HG02763 (cell line): ENCODE results near the gene GRHL1.
"Not testable (repeated sequence)": the region's sequence is repeated elsewhere in the genome, so short reads cannot be mapped to it uniquely, and the experiment has no call there.

Experiments
- ATAC-seq: cut with Tn5 transposase; IDR thresholded peaks from one replicate; pipeline ENCODE4 v1.9.1; 2021; ENCODE audit warnings: mild to moderate bottlenecking, moderate library complexity; ENCODE audit not compliant: unreplicated experiment

GRHL1 gene

DNA sequence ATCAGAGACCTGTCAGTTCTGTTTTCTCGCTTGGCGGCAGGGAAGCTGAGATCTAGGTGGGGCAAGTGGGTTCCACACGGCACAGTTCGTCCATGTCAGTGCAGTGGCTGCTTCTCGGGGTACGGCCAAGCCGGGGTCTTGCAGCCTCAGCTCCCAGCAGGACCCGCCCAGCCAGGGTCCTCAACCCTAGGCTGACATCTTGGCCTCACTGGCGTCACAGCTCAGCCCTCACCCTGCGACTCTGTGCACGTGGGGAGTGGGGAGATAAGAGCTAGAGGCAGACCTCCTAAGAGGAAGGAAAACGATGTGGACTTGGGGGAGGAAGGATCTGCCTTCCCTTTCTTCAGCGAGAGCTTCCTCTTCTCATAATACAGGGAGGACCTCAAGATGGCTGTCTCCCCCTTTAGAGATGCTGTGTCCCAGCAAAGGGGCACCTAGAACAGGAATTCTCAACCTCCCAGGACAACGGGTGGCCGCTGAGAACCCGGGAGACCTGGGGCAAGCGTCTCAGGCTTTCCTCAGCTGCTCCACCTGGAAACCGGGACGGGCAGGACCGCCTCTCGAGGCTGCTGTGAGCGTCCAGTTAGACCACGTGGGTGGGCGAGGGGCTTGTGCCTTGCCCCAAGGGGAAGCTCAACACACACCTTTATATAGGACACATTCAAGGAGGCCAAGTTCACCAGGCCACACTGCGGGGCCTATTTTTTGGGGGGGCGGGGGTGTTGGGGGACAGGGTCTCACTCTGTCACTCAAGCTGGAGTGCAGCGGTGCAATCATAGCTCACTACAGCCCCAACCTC is 68.3 kb downstream of the GRHL1 start:
- ATAC-seq: no peak

DNA sequence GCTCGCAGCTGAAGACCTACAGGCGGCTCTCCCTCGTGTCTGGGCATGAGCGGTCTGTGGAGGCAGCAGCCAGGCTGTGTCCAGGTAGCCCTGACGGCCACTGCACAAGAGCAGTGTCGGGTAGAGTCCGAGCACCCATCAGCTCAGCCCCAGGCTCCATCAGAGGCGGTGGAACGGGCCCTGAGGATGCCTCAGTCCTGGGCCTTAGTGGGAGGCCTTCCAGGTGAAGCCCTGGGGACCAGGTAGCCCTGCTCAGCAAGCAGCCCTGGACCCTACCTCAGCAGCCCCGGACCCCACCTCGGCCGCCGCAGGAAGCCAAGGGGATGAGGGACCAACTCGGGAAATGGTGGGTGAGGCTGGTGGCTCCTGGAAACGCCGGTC is 70.5 kb downstream of the GRHL1 start:
- ATAC-seq: no peak

GRCh38 chr2:10022445-10022844 is 71.0 kb downstream of the GRHL1 start:
- ATAC-seq: no peak

- no peak for ATAC-seq
Observed at GRCh38 chr2:10022966-10023662, 71.6 kb downstream of the GRHL1 start.

- no peak for ATAC-seq
Observed at GRCh38 chr2:10026940-10027569, 75.6 kb downstream of the GRHL1 start.

- ATAC-seq: no peak
Observed at GRCh38 chr2:10027660-10028330, 76.3 kb downstream of the GRHL1 start.

- no peak for ATAC-seq
Observed at GRCh38 chr2:10028407-10028987, 77.0 kb downstream of the GRHL1 start.

GRCh38 chr2:10028988-10029874 is 77.7 kb downstream of the GRHL1 start:
- ATAC-seq: no peak

DNA sequence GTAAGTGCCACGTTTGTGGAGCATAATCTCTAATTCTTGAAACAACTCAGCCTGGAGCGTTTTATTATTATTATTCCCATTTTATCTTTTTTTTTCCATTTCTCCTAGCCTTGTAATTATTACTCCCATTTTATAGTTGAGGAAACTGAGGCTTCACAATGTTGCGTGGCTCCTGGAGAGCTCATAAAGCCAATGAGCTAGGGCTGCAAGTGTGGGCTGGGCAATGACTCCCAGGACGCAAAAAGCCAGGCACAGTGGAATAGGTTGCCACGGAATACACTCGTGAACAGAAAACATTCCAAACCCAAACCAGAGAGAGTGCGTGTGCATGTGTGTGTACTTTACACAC is 78.4 kb downstream of the GRHL1 start:
- no peak for ATAC-seq

DNA sequence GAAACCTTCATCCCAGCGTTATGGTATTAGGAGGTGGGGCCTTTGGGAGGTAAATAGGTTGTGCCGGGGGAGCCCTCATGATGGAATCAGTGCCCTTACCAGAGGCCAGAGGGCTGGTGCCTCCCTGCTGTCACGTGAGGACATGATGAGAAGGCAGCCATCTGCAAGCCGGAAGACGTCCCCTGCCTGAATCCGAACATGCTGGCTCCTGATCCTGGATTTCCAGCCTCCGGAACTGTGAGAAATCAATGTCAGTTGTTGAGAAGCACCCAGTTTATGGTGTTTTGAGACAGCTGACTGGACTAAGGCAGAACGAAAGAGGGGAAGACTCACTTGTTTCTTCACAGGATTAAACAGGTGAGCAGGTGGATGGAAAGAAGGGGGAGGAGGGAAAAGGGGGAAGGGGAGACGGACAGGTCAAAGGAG is 78.8 kb downstream of the GRHL1 start:
- ATAC-seq: no peak

- not testable (repeated sequence) for ATAC-seq
Observed at GRCh38 chr2:10030798-10031197, 79.3 kb downstream of the GRHL1 start.

- no peak for ATAC-seq
Observed at GRCh38 chr2:10031886-10032745, 80.6 kb downstream of the GRHL1 start.

- ATAC-seq: no peak
Observed at GRCh38 chr2:10032746-10033105, 81.2 kb downstream of the GRHL1 start.

DNA sequence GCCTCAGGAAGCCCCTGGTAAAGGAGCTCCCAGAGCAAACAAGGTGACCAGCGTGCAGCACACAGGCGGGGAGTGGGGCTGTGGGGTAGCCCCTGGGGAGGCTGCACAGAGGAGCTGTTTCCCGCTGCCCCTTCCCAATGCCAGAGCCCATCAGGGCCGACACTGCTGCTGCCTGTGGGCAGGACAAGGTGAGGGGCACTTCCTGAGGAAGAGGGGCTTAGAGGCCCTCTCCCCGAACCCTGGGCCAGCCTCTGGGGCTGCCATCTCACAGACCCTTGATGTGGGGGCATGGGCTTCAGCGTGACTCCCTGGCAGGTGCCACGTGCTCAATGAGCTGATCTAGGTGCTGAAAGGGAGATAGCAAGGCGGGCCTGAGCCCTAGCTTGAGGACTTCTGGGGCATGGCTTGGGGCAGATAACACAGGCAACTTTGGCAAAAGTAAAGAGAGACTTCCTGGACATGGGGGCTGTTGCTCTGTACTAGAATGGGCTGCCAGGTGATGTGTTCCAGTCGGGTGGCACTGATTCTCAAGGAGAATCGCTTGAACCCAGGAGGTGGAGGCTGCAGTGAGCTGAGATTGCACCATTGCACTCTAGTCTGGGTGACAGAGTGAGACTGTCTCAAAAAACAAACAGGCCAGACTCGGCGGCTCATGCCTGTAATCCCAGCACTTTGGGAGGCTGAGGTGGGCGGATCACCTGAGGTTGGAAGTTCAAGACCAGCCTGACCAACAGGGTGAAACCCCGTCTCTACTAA is 81.9 kb downstream of the GRHL1 start:
- ATAC-seq: no peak

DNA sequence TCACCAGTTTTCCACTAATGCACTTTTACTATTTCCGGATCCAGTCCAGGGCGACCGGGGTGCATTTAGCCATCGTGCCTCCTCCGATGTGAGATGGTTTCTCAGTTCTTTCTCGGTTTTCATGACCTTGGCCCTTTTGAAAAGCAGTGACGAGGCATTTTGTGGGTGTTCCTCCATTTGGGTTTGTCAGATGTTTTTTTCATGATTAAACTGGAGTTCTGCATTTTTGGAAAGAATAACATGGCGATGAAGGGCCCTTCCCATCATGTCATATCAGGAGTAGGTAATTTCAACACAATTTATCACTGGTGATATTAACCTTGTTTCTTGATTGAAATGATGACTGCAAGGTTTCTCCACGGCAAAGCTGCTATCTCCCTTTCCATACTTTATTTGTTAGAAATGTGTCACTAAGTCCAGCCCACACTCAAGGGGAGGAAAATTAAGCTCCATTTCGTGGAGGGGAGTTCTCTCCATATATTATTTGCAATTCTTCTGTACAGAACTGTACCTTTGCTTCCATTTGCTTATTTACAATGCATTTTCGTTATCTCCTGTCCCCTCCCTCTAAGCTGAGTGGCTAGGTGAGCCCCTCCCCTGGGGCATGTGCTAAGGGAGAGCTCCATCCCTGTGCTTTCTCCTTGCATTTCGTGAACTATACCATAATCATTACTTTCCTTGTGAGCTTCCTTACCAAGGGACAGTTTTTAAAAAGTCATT is 83.0 kb downstream of the GRHL1 start:
- ATAC-seq: no peak

- ATAC-seq: no peak
Observed at GRCh38 chr2:10035053-10035422, 83.5 kb downstream of the GRHL1 start.

DNA sequence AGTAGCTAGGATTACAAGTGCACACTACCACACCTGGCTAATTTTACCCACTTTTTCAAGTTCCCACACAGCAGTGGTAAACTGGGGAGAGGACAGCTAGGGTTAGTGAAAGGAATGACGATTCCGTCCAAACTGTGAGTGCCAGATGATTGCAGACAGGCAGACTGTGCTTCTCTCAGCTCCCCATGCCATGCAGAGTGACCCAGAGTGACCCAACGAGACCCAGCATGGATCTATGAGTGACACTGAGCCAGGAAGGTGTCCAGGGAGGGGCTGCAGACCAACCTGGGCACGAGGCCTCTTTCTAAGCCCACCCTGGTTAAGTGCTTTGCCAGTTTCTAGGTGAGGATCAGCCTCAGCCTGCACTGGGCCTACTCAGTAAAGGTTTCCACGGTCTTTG is 84.1 kb downstream of the GRHL1 start:
- no peak for ATAC-seq
